BE2C (cell line): ENCODE data around the gene SPATA13.

Experiments
- DNase-seq: peaks from one replicate; pipeline ENCODE4 v3.0.0-alpha.2; 2020
- H3K27me3 ChIP-seq: fragments of 250-450 bp; sonication (Bioruptor Pico); 2 replicates; pipeline ENCODE4 v1.5.1; 2020; ENCODE audit warnings: mild to moderate bottlenecking
- H3K36me3 ChIP-seq: fragments of 250-450 bp; sonication (Bioruptor Pico); 2 replicates; pipeline ENCODE4 v1.5.1; 2020; ENCODE audit warnings: mild to moderate bottlenecking
- H3K4me1 ChIP-seq: fragments of 250-450 bp; sonication (Bioruptor Pico); 2 replicates; pipeline ENCODE4 v1.5.1; 2020
- H3K4me3 ChIP-seq: 2 replicates; pipeline ENCODE4 v1.5.1; 2011; ENCODE audit warnings: low read depth, low read length
- H3K9me3 ChIP-seq: fragments of 250-450 bp; sonication (Bioruptor Pico); 2 replicates; pipeline ENCODE4 v1.5.1; 2020
- CTCF ChIP-seq: IDR thresholded peaks from 2 replicates; pipeline ENCODE4 v1.5.1; 2012; ENCODE audit warnings: mild to moderate bottlenecking, low read depth, low read length

Gene SPATA13

GRCh38 chr13:24122569-24122968, 38.0 kb upstream of the SPATA13 start:
- no peak overlapping the region for H3K4me3 ChIP-seq
- H3K27me3 ChIP-seq: no peaks in the 10 kb centered on the region
- H3K9me3 ChIP-seq: no peaks in the 10 kb centered on the region
- DNase-seq: no peak
- H3K36me3 ChIP-seq: no peaks in the 10 kb centered on the region
- H3K4me1 ChIP-seq: no peaks in the 10 kb centered on the region
- no peak for TF ChIP-seq CTCF

DNA sequence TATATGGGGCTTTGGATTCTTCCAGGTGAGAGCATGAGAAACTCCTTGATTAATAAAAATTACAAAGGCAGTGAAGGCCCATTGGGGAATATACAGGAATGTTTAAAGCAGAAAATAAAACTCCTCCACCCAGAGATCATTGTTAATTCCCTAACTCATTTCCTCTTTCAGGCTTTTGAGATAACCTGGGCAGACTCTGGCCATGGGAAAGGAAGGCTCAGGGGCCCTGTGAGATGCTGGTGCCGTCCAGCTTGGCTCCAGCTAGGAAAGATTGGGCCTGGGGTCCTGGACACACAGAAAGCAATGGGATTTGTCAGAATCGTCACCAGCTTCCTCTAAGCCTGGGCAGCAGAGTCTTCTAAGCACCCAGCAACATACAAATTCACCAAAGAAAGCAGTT, 36.8 kb upstream of the SPATA13 start:
- no peaks in the 10 kb centered on the region for H3K9me3 ChIP-seq
- TF ChIP-seq CTCF: no peak
- no peak overlapping the region for H3K4me3 ChIP-seq
- H3K4me1 ChIP-seq: no peaks in the 10 kb centered on the region
- no peaks in the 10 kb centered on the region for H3K36me3 ChIP-seq
- H3K27me3 ChIP-seq: no peaks in the 10 kb centered on the region
- no peak for DNase-seq

DNA sequence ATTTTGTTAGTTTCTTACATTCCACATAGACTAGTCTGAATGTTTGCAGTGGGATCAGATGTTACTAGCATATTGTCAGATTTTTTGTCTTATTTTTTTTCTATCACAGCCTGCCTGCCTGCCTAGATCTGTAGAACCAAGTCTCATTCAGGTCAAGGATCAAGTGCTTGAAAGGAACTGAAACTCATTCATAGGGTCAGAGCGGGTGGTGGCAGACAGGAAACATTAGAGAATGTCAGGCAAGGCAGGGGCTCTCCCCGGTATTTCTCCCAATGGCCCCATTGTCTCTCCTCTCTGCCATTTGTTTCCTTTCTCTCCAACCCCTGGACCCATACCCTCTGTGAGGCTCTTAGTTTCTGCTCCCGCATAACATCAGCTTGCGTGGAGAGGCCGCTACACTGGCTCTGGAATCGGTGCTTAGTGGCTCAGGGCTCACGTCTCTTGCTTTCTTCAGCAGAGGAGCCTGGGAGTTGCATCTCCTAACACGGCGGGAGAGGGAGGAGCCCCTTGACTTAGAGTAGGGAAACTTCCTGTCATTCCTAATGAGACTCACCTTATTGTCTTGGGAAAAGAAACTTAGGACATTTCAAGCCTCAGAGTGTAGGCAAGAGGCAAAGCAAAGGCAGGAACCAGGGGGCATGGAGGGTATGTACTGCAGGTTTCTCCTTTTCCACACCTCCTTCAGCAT, 35.6 kb upstream of the SPATA13 start:
- Histone ChIP-seq H3K36me3 (no peaks in the 10 kb centered on the region), H3K4me3 (no peak overlapping the region), H3K9me3 (no peaks in the 10 kb centered on the region), H3K27me3 (peaks cover 2% of the 10 kb centered on the region; the same call in 1 of the 2 replicates), H3K4me1 (no peaks in the 10 kb centered on the region)
- TF ChIP-seq CTCF: no peak
- DNase-seq: no peak

GRCh38 chr13:24127116-24127631, 33.3 kb upstream of the SPATA13 start:
- Histone ChIP-seq H3K36me3 (no peaks in the 10 kb centered on the region), H3K9me3 (no peaks in the 10 kb centered on the region; the same call in 1 of the 2 replicates), H3K4me3 (no peak overlapping the region), H3K4me1 (no peaks in the 10 kb centered on the region), H3K27me3 (peaks cover 8% of the 10 kb centered on the region; the same call in 1 of the 2 replicates)
- DNase-seq: no peak
- no peak for TF ChIP-seq CTCF

DNA sequence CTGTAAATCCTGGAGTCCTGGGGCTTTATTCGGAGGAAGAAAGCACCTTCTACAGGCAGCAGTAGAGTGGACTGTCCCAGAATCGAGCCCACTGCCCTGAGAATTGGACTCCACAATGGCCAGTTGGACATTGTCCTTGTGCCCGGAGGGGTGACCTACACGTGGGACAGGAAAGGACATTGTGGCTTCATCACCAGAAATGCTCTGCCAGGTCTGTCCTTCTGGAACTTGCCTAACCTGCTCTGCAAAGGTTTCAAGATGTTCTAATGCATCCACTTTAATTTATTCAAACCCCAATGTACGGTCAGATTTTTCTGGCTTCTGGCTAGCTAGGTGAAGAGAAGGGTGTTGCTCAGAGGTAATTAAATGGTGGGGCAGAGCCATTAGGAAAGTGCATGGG, 32.4 kb upstream of the SPATA13 start:
- Histone ChIP-seq H3K9me3 (no peaks in the 10 kb centered on the region; the same call in 1 of the 2 replicates), H3K27me3 (peaks cover 8% of the 10 kb centered on the region; the same call in 1 of the 2 replicates), H3K36me3 (no peaks in the 10 kb centered on the region), H3K4me3 (no peak overlapping the region), H3K4me1 (no peaks in the 10 kb centered on the region)
- no peak for TF ChIP-seq CTCF
- DNase-seq: no peak

- no peaks in the 10 kb centered on the region; the same call in 1 of the 2 replicates for H3K9me3 ChIP-seq
- no peaks in the 10 kb centered on the region for H3K36me3 ChIP-seq
- DNase-seq: no peak
- no peaks in the 10 kb centered on the region for H3K4me1 ChIP-seq
- H3K4me3 ChIP-seq: no peak overlapping the region
- H3K27me3 ChIP-seq: peaks cover 8% of the 10 kb centered on the region; the same call in 1 of the 2 replicates
- TF ChIP-seq CTCF: no peak
Observed at GRCh38 chr13:24128962-24129361, 31.6 kb upstream of the SPATA13 start.
